ENCODE results near the gene SEC22A. TPM values are rescaled to one million over a fixed set of nuclear protein-coding genes. Genes with fewer than 3 reads are reported as not detected.

The SEC22A gene
- total and polyA plus RNA-seq, 2 of the 8 experiments (the other 6 are each of a cell fraction or from before 2014, with no cell fraction given): 10.6 to 17.1 TPM

DNA sequence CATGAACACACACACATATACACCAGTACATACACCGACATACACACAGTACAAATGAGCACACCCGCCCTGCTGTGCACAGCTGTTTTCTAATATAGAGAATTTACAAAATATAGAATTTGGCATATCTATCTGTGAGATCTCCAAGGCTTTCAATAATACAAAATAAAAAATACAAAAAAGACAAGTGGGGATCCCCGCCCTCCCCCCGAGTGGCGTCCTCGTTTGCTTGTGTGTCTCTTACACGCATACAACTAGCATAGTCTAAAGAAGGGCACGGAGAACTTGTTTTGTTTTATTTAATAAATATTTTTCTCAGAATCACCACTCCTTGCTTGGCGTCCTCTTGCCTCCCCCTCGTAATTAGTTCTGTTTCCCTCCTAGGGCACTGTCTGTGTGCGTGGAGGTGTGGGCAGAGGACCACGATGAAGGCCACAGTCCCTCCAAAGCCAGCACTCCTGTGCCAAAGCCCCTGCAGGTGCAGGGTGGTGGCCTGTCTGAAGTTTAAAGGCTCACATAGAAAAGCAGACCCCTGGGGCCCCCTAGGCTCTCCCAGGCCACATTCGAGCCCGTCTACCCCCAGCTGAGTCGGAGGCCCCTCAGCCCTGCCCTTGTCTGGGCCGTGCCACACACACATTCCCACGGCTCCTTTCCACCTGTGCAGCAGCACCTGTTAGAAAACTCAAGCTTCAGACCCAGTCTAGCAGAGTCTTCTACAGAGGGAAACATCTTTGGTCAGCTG is 82.1 kb downstream of the SEC22A start:
- H2BK120ac ChIP-seq (replicated peaks; ENCODE audit: low read depth, low read length): no peak overlapping the region
- WGBS, 2 experiments (ENCODE audit: extremely low coverage in 1 of 2, insufficient coverage in 1 of 2, insufficient read length in 1 of 2, insufficient replicate concordance in 2 of 2, low coverage in 1 of 2, low lambda C conversion rate in 2 of 2, missing lambda C conversion rate in 1 of 2): 91% methylated on average over 17 of the region's 17 CpGs; no CpG with 5 or more reads in 1 of the 2 experiments
- no peak overlapping the region for H3K4me2 ChIP-seq (ENCODE audit: insufficient read depth in 1 of 2, low read depth in 2 of 2, low read length in 2 of 2)
- no peaks in the 10 kb centered on the region for H3K27me3 ChIP-seq (replicated peaks in 1 of 4; ENCODE audit: control insufficient read depth in 3 of 4, extremely low read depth in 1 of 4, insufficient read depth in 3 of 4, low read length in 3 of 4)
- H2BK12ac ChIP-seq (ENCODE audit: low read depth, low read length): no peak overlapping the region
- H3K9me3 ChIP-seq (ENCODE audit: insufficient read depth in 2 of 2, low read depth in 1 of 2, low read length in 1 of 2): no peaks in the 10 kb centered on the region
- ChIA-PET POLR2A (ENCODE audit: partially characterized antibody) (no interaction called here), CTCF (ENCODE audit: partially characterized antibody) (interaction anchor here (0.9 to 5.0 kb wide), 15 partner anchors 8 to 239 kb away, joined by 3 to 90 read pairs (median 6); no protein-coding TSS in a partner anchor)
- no peak overlapping the region for H4K91ac ChIP-seq (replicated peaks; ENCODE audit: insufficient read length, low read length)
- FAIRE-seq (no peak), DNase-seq (ENCODE audit: low read depth in 1 of 2, low spot score in 2 of 2) (no peak)
- no peak overlapping the region for H3K9ac ChIP-seq (replicated peaks in 1 of 4; ENCODE audit: extremely low read depth in 1 of 4, low read depth in 3 of 4, low read length in 3 of 4)
- no peak overlapping the region for H2AFZ ChIP-seq (ENCODE audit: low read length)
- no peak overlapping the region for H2AK5ac ChIP-seq (ENCODE audit: low read depth, low read length)
- H3K14ac ChIP-seq (ENCODE audit: insufficient read length): no peak overlapping the region
- H3K36me3 ChIP-seq (ENCODE audit: control insufficient read depth in 2 of 4, insufficient read depth in 4 of 4, low read length in 3 of 4): peaks cover 2 to 24% (median 12%) of the 10 kb centered on the region in 4 experiments; a peak in 5 of 8 replicates
- no peak overlapping the region for H3K27ac ChIP-seq (ENCODE audit: low read depth, low read length)
- no peak overlapping the region for H2BK5ac ChIP-seq (ENCODE audit: low read depth, low read length)
- H4K5ac ChIP-seq (ENCODE audit: insufficient read length, low read depth, low read length): no peak overlapping the region
- no peak overlapping the region for H4K8ac ChIP-seq (ENCODE audit: extremely low read depth, insufficient read depth, low read length)
- no peak overlapping the region for H3K23ac ChIP-seq (ENCODE audit: insufficient read length)
- no peaks in the 10 kb centered on the region for H3K23me2 ChIP-seq (ENCODE audit: low read depth, low read length)
- H3K56ac ChIP-seq (replicated peaks; ENCODE audit: insufficient read length, low read depth, low read length): no peak overlapping the region
- H3K18ac ChIP-seq (ENCODE audit: extremely low read depth, low read length): no peak overlapping the region
- H2BK15ac ChIP-seq (ENCODE audit: low read length): no peak overlapping the region
- H3K79me2 ChIP-seq (ENCODE audit: control insufficient read depth in 1 of 2, insufficient read depth in 2 of 2, low read length in 2 of 2): no peaks in the 10 kb centered on the region
- no peaks in the 10 kb centered on the region for H3K79me1 ChIP-seq (ENCODE audit: low read depth, low read length)
- no peak for TF ChIP-seq SAP30 (IDR thresholded peaks at IDR 0.05; ENCODE audit: insufficient read depth, insufficient replicate concordance, low read length)
- TF ChIP-seq, protein P1, sequence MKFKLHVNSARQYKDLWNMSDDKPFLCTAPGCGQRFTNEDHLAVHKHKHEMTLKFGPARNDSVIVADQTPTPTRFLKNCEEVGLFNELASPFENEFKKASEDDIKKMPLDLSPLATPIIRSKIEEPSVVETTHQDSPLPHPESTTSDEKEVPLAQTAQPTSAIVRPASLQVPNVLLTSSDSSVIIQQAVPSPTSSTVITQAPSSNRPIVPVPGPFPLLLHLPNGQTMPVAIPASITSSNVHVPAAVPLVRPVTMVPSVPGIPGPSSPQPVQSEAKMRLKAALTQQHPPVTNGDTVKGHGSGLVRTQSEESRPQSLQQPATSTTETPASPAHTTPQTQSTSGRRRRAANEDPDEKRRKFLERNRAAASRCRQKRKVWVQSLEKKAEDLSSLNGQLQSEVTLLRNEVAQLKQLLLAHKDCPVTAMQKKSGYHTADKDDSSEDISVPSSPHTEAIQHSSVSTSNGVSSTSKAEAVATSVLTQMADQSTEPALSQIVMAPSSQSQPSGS (IDR thresholded peaks at IDR 0.05; ENCODE audit: low read length): no peak
- no peak for TF ChIP-seq EGR1 (IDR thresholded peaks at IDR 0.05; ENCODE audit: borderline replicate concordance, low read depth, low read length)
- TF ChIP-seq TBP (IDR thresholded peaks at IDR 0.05; ENCODE audit: low read depth, low read length): no peak
- H3K4me1 ChIP-seq (replicated peaks in 1 of 4; ENCODE audit: control insufficient read depth in 3 of 4, insufficient read depth in 4 of 4, low read length in 3 of 4): peaks cover 0 to 3% (median under 1%) of the 10 kb centered on the region in 4 experiments; a peak in 3 of 7 replicates
- no peak overlapping the region for H3K4me3 ChIP-seq (ENCODE audit: extremely low read depth in 1 of 4, insufficient read depth in 2 of 4, low read depth in 3 of 4, low read length in 4 of 4)
- peaks cover 4 to 24% of the 10 kb centered on the region in 2 experiments for H4K20me1 ChIP-seq (replicated peaks in 1 of 2; ENCODE audit: control insufficient read depth in 1 of 2, insufficient read depth in 2 of 2, low read length in 2 of 2)
- no peak overlapping the region for H2BK20ac ChIP-seq (ENCODE audit: low read length)
- no peak overlapping the region for H3K4ac ChIP-seq (replicated peaks; ENCODE audit: insufficient read length, low read depth, low read length)
